Right cardiac atrium (tissue), 5 donors: ENCODE measurements around the gene EPS8L2. TPM values are rescaled to one million over a fixed set of nuclear protein-coding genes. Genes with fewer than 3 reads are reported as not detected.
A peak's percentile ranks its signal among the peaks of the same experiment; 100 is the strongest.

Experiments used
- ATAC-seq, 2 donors: fragments of 200-7000 bp; cut with Tn5 transposase; one replicate each; pipeline versions ENCODE4 v1.8.0 to v1.9.1; 2020; ENCODE audit warnings: moderate library complexity in 2 of 2, mild to moderate bottlenecking in 1 of 2
- DNase-seq, 3 donors: peaks; one replicate each; pipeline ENCODE4 v3.0.0-alpha.2; 2020
- H3K27ac ChIP-seq: one replicate; pipeline ENCODE4 v1.5.1; 2013; ENCODE audit warnings: mild to moderate bottlenecking, low read length, control low read depth, moderate library complexity
- H3K27me3 ChIP-seq: one replicate; pipeline ENCODE4 v1.6.1; 2013; ENCODE audit not compliant: control insufficient read depth, insufficient read depth
- H3K4me1 ChIP-seq: one replicate; pipeline ENCODE4 v1.6.1; 2013; ENCODE audit warnings: low read length; ENCODE audit not compliant: control insufficient read depth, insufficient read depth
- H3K4me3 ChIP-seq: one replicate; pipeline ENCODE4 v1.5.1; 2013; ENCODE audit warnings: low read length, control low read depth
- H3K9me3 ChIP-seq: one replicate; pipeline ENCODE4 v1.6.1; 2013; ENCODE audit warnings: low read length; ENCODE audit not compliant: control insufficient read depth
- WGBS: extraction: QIAGEN DNeasy Blood & Tissue Kit; methylation state at CpG from one replicate; pipeline ENCODE4 v1.1.7; 2013; 5-methylcytosine and 5-hydroxymethylcytosine counted together
- intact Hi-C, 4 donors: fragments of 100-400 bp; cut with DNase I; formaldehyde crosslinking; loops; one replicate each; pipeline versions ENCODE4 v1.11.0 to v1.14.0; 2022 to 2023
- polyA plus RNA-seq: library from polyadenylated mRNA; stranded (reverse); fragments of 200-250 nt; gene quantifications from one replicate; pipeline ENCODE4 v1.2.3, GENCODE V29; 2013
- total RNA-seq, 4 donors: library from RNA; stranded (reverse); fragmentation: NEBNext Ultra II Directional; extraction: Animal tissue kit (Norgen Biotek cat#: 25700); gene quantifications; one replicate each; pipeline ENCODE4 v1.2.1, GENCODE V29; 2021
- donor health status: healthy with polysubstance abuse.
- donor health status: DM: no; HTN: yes; CAD: no.
- donor health status: DM: no; HTN: no; CAD: no.
- donor health status: DM: no; HTN: yes; CAD: no; lungs with severe emphysema.
- donor health status: DM: yes; HTN: yes; CAD: no.

EPS8L2 gene
- total and polyA plus RNA-seq, 5 donors, result 3.1 to 8.2 (median 6.3) TPM

DNA sequence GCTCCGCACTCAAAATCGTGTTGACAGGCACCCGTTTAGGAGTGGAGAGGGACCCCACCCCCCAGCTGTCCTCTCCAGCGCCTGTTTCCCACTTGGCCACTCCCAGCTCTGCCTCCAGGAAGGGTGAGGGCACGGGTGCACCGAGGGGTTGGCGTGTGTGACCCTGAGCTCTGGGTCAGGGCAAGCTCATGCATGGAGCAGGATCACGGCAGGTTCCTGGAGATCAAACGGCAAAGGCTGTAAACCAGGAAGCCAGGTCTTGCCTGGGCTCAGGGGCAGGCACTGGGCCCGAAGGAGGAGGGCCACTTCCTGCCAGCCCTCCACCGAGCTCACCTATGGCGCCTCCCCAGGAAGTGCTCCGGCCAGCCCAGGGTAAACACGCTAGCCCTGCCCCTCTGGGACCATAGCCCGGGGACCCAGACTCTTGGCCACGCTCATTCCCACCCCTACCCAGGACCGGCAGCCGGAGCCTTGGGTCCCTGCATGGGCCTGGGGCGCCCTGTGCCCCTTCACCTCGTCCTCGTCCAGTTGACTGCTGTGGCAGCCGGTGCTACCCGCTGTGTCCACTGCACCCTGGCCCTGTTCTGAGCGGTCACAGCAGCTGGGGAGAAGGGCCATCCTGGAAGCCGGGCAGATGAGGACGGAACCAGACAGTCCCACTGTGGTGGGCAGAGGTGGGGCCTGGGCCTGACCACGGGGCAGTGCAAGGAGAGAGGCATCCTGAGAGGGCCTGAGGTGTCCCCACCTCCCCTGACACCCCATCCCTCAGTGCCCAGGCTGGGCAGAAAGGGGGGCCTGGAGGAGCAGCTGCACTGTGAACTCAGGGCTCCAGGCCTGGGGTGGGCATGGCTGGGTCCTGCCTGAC, 1.0 kb upstream of the EPS8L2 start:
- no peak overlapping the region for H3K4me3 ChIP-seq
- ATAC-seq (peak; percentile 13 to 20), DNase-seq (peak in 2 of 3 donors; percentile 54 to 56)
- intact Hi-C loops, result no loop called here
- WGBS, result 66% methylated on average over 27 of the region's 27 CpGs
- no peak overlapping the region for H3K27ac ChIP-seq
- no peaks in the 10 kb centered on the region for H3K27me3 ChIP-seq
- H3K9me3 ChIP-seq, result no peaks in the 10 kb centered on the region
- H3K4me1 ChIP-seq, result no peaks in the 10 kb centered on the region

- Histone ChIP-seq H3K4me1 (no peaks in the 10 kb centered on the region), H3K9me3 (no peaks in the 10 kb centered on the region), H3K4me3 (peak overlapping the region; percentile 32), H3K27ac (no peak overlapping the region), H3K27me3 (no peaks in the 10 kb centered on the region)
- DNase-seq, result peak in 1 of 3 donors; percentile 70
- 11% methylated on average over 22 of the region's 22 CpGs for WGBS
- intact Hi-C loops, result no loop called here
- peak in 1 of 2 donors; percentile 27 for ATAC-seq
These were observed 467 bp downstream of the EPS8L2 start for GRCh38 chr11:706439-706956.

- intact Hi-C loops, result no loop called here
- ATAC-seq (peak; percentile 40 to 49), DNase-seq (peak in 2 of 3 donors; percentile 73 to 81)
- Histone ChIP-seq H3K4me3 (peak overlapping the region; percentile 32), H3K27me3 (no peaks in the 10 kb centered on the region), H3K4me1 (no peaks in the 10 kb centered on the region), H3K9me3 (no peaks in the 10 kb centered on the region), H3K27ac (no peak overlapping the region)
- 42% methylated on average over 30 of the region's 30 CpGs for WGBS
These were observed 1.2 kb downstream of the EPS8L2 start for GRCh38 chr11:706957-707816.

DNA sequence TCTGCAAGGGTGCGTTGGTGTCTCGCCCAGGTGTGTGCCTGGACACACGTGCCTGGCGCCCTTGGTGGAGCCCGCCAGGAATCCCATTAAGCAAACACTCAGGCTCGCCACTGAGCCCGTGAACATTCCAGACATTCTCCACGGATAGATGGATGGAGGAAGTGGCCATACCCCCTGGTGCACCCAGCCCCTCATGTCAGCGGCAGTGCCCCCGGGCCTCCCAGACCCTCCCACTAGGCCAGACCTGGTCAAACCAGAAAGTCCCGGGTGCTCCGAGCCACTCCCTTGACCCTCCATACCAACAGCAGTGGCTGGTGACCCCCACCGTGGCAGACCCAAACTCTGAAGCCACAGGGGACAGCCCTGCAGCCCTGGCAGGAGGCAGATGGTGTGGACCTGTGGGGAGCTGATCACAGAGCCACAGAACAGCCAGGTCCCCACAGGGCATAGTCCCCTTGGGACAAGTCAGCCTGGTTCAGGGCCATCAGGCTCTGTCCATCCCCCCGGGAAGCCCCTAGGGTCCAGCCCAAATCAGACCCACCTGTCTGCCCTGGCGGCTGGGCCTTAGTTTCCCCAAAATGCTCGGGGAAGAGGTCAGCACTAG, 1.9 kb downstream of the EPS8L2 start:
- ATAC-seq (no peak), DNase-seq (peak in 1 of 3 donors; percentile 51)
- 83% methylated on average over 16 of the region's 16 CpGs for WGBS
- Histone ChIP-seq H3K27me3 (no peaks in the 10 kb centered on the region), H3K4me1 (no peaks in the 10 kb centered on the region), H3K27ac (no peak overlapping the region), H3K4me3 (no peak overlapping the region), H3K9me3 (no peaks in the 10 kb centered on the region)
- intact Hi-C loops, result no loop called here

- peak in 1 of 3 donors; percentile 35 for DNase-seq
- H3K27ac ChIP-seq, result no peak overlapping the region
- H3K4me3 ChIP-seq, result no peak overlapping the region
- no peaks in the 10 kb centered on the region for H3K9me3 ChIP-seq
- no peak for ATAC-seq
- 75% methylated on average over 7 of the region's 7 CpGs for WGBS
- intact Hi-C loops, result no loop called here
- H3K4me1 ChIP-seq, result no peaks in the 10 kb centered on the region
- no peaks in the 10 kb centered on the region for H3K27me3 ChIP-seq
These were observed 2.5 kb downstream of the EPS8L2 start for GRCh38 chr11:708511-708910.

- no peak overlapping the region for H3K27ac ChIP-seq
- no peaks in the 10 kb centered on the region for H3K27me3 ChIP-seq
- intact Hi-C loops, result no loop called here
- no peaks in the 10 kb centered on the region for H3K4me1 ChIP-seq
- H3K9me3 ChIP-seq, result no peaks in the 10 kb centered on the region
- no peak overlapping the region for H3K4me3 ChIP-seq
- 65% methylated on average over 27 of the region's 27 CpGs for whole genome bisulfite sequencing
- peak in 1 of 3 donors; percentile 31 for DNase-seq
- no peak for ATAC-seq
These were observed 3.3 kb downstream of the EPS8L2 start for GRCh38 chr11:709109-709997.

GRCh38 chr11:714436-714835, 8.4 kb downstream of the EPS8L2 start:
- DNase-seq, result no peak
- 96% methylated on average over 6 of the region's 6 CpGs for WGBS
- intact Hi-C loops, result no loop called here

GRCh38 chr11:719214-720016, 13.4 kb downstream of the EPS8L2 start:
- intact Hi-C loops, result loop anchor here (5.0 to 10.0 kb wide), 3 partner anchors 55 to 165 kb away; no protein-coding TSS in a partner anchor
- Histone ChIP-seq H3K4me1 (no peaks in the 10 kb centered on the region), H3K9me3 (no peaks in the 10 kb centered on the region), H3K27me3 (no peaks in the 10 kb centered on the region), H3K4me3 (no peak overlapping the region), H3K27ac (no peak overlapping the region)
- no peak for ATAC-seq
- WGBS, result 83% methylated on average over 34 of the region's 34 CpGs
- DNase-seq, result peak in 1 of 3 donors; percentile 42

More at GRCh38 chr11:714436-714835, 8.4 kb downstream of the EPS8L2 start:
- no peak for ATAC-seq
- Histone ChIP-seq H3K27me3 (no peaks in the 10 kb centered on the region), H3K4me1 (no peaks in the 10 kb centered on the region), H3K4me3 (no peak overlapping the region), H3K27ac (no peak overlapping the region), H3K9me3 (no peaks in the 10 kb centered on the region)

GRCh38 chr11:720017-720641, 14.1 kb downstream of the EPS8L2 start:
- Histone ChIP-seq H3K9me3 (no peaks in the 10 kb centered on the region), H3K4me3 (no peak overlapping the region), H3K27me3 (no peaks in the 10 kb centered on the region), H3K27ac (no peak overlapping the region), H3K4me1 (no peaks in the 10 kb centered on the region)
- intact Hi-C loops, result loop anchor here (5.0 to 10.0 kb wide), 3 partner anchors 55 to 165 kb away; no protein-coding TSS in a partner anchor
- ATAC-seq (no peak), DNase-seq (peak in 1 of 3 donors; percentile 49)
- 61% methylated on average over 35 of the region's 35 CpGs for WGBS
